PC-9 (cell line): ENCODE data around the gene NOP56.

Experiments
- EZH2 ChIP-seq: fragments of 200-600 bp; sonication (generic); IDR thresholded peaks from 2 replicates; pipeline ENCODE4 v1.8.0; 2017; ENCODE audit warnings: antibody characterized with exemption, low read depth
- TF ChIP-seq, protein P1 (sequence below): fragments of 200-600 bp; sonication (generic); conservative IDR thresholded peaks from 2 replicates; pipeline ENCODE4 v1.6.1; 2017; ENCODE audit warnings: mixed run types, antibody characterized with exemption, mild to moderate bottlenecking, moderate library complexity

DNA sequence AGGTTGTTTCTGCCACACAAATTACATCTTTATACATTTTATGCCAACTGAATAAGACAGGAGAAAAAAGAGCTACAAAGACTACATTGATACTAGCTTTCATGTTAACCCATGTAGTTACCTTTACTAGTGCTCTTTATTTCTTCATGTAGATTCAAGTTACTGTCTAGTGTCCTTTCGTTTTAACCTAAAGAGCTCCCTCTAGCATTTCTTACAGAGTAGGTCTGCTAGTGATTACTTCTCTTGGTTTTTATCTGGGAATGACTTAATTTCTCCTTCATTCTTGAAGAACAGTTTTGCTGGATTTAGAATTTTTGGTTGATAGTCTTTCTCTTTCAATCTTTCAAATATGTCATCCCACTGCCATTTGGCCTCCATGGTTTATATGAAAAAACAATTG, 21.2 kb upstream of the NOP56 start:
- TF ChIP-seq, protein P1, sequence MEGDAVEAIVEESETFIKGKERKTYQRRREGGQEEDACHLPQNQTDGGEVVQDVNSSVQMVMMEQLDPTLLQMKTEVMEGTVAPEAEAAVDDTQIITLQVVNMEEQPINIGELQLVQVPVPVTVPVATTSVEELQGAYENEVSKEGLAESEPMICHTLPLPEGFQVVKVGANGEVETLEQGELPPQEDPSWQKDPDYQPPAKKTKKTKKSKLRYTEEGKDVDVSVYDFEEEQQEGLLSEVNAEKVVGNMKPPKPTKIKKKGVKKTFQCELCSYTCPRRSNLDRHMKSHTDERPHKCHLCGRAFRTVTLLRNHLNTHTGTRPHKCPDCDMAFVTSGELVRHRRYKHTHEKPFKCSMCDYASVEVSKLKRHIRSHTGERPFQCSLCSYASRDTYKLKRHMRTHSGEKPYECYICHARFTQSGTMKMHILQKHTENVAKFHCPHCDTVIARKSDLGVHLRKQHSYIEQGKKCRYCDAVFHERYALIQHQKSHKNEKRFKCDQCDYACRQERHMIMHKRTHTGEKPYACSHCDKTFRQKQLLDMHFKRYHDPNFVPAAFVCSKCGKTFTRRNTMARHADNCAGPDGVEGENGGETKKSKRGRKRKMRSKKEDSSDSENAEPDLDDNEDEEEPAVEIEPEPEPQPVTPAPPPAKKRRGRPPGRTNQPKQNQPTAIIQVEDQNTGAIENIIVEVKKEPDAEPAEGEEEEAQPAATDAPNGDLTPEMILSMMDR = peak; percentile 36; the same call in 1 of the 2 replicates
- TF ChIP-seq EZH2 = no peak
